GM19372 (cell line): Measurements from ENCODE around the gene RBCK1.

ENCODE experiments used
- ATAC-seq: cut with Tn5 transposase; IDR thresholded peaks from one replicate; pipeline ENCODE4 v1.9.1; 2021; ENCODE audit warnings: mild to moderate bottlenecking, low read depth, moderate library complexity; ENCODE audit not compliant: unreplicated experiment

The RBCK1 gene

DNA sequence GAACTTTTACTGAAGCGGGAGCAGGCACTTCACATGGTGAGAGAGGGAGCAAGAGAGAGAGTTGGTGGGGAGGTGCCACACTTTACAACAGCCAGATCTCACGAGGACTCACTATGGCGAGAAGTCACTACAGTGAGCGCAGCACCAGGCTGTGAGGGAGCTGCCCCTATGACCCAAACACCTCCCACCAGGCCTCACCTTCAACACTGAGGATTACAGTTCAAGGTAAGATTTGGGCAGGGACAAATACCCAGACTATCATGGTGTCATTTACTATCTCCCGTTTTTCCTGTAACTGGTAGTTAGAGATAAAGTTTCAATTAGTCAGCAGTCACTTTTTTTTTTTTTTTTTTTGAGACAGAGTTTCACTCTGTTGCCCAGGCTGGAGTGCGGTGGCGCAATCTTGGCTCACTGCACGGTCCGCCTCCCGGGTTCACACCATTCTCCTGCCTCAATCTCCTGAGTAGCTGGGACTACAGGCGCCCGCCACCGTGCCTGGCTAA is 7.8 kb downstream of the RBCK1 start:
- no peak for ATAC-seq

DNA sequence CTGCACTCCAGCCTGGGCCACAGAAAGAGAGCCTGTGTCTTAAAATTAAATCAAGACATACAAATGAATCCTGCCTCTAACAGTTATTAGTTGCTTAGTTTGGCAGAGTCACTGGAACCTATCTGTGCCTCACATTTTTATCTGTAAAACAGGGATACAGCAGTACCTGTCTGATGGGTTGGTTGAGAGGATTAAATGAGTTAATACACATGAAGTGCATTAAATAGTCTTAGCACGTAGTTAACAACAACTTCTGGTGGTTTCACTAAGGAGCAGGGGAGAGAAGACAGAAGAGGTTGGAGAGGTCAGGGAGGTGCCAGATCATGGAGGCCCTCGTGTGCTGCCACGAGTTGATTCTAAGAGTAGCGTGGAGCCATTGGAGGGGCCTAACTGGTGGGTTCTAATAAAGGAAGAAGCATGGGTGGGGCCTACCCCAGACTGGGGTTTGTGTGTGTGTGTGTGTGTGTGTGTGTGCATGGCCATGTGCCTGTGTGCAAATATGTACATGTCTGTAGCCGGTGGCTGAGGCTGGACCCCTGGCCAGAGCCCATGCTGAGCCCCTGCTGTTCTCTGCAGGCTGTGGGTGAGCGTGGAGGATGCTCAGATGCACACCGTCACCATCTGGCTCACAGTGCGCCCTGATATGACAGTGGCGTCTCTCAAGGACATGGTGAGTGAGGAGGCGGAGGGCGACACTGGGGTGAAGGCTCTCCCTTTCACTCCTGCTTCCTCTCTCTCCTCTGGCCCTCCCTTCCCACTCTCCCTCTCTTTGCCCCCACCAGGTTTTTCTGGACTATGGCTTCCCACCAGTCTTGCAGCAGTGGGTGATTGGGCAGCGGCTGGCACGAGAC is 9.1 kb downstream of the RBCK1 start:
- no peak for ATAC-seq

DNA sequence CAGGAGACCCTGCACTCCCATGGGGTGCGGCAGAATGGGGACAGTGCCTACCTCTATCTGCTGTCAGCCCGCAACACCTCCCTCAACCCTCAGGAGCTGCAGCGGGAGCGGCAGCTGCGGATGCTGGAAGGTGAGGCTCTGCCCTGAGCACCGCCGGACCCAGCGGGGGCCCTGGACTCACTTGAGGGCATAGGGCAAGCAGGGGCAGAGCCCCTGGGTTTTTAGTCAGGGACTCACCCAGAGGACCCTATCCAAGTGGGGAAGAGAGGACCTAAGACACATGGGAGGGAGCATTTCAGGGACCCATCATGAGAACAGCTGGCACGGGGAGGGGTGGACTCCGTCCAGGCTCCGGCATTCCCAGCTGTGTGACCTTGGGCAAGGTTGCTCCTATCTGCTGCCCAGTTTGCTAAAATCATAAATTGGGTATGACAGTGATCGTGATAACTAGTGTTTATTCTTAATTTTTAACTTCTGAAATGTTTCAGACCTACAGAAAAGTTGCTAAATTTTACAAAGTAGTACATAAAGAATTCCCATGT is 9.8 kb downstream of the RBCK1 start:
- ATAC-seq = no peak

DNA sequence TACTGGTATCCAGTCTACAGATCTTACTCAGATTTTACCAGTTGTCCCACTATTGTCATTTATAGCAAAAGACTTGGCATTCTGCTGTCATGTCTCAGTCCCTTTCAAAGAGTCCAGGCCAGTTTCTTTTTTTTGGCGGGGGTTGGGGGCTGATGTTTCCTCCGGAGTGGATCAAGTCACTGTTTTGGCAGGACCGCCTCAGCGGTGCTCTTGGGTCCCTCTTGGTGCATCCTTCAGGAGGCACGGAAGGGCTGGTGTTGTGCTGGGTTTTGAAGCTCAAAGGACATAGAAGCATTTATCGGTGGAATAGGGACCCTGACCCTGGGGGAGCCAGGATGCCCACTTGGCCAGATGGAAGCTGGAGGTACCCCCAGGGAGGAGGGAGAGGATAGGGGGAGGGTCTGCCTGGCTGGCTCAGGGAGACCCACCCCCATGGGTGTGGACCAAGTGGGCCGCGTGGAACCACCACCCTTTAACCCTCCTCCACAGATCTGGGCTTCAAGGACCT is 10.8 kb downstream of the RBCK1 start:
- no peak for ATAC-seq

DNA sequence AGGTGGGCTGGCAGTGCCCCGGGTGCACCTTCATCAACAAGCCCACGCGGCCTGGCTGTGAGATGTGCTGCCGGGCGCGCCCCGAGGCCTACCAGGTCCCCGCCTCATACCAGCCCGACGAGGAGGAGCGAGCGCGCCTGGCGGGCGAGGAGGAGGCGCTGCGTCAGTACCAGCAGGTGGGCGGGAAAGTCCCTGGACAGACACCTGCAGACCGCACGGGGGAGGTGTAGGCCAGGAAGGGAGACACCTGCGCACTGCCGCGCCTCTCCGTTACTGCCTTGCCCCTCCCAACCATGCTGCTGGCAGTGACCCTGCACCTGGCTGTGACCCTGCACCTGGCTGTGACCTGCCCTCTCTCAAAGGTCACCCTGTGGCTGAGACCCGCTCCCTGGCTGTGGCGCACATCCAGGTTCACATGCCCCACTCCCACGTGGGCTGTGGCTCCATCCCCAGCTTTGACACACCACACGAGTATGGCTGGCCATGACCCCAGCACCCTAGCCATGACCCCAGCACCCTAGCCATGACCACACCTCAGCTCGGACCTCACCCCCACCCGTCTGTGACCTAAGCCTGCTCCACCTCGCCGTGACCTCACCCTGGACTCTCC is 11.6 kb downstream of the RBCK1 start:
- no peak for ATAC-seq

DNA sequence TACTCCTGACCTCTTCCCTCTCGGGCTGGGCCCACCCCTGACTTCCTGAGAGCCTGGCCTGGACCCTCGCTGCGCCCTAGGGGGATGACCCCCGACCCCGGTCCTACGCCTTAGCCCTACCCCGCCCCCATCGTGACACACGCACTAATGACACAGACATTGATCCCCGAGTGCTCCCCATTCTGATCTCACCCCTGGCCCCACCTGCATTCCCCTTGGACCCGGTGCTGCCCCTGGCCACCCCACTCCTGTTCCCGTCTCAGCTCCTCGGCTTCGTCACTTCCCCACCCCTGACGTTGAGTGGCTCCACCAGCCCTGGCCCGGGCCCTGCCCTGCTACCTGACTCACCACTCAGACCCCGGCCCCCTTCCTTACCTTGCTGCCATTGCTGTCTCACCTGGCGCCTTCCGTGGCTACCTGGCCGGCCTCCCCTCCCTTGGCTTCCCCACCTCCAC is 12.1 kb downstream of the RBCK1 start:
- ATAC-seq = no peak

DNA sequence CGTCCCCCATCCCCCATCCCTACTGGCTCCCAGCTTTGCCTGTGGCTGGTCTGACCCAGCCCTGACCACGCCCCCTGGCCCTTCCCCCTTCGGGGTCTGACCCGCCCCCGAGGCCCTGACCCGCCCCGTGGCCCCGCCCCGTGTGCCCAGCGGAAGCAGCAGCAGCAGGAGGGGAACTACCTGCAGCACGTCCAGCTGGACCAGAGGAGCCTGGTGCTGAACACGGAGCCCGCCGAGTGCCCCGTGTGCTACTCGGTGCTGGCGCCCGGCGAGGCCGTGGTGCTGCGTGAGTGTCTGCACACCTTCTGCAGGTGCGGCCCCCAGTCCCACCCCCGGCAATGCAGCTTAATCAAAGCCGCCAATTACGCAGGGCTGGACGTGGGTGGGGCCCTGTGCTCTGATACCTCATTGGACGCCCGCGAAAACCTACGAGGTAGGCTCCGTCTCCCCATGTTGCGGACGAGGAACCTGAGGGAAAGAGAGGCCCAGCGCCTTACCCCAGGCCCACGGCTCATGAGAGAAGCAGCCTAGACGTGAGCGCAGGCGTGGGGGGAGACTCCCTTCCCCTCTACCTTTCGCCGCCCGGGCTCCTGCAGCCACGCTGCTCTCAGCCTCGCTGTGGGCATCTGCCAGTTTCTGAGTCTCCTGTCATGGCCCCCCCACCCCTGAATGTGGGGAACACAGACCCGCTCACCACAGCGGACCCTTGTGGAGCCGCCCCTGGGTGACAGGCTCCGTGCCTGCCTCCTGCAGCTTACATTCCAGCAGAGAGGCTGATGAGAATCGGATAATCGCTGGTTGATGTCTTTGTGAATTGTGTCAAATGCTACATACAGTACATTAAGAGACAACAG is 12.8 kb downstream of the RBCK1 start:
- no peak for ATAC-seq

DNA sequence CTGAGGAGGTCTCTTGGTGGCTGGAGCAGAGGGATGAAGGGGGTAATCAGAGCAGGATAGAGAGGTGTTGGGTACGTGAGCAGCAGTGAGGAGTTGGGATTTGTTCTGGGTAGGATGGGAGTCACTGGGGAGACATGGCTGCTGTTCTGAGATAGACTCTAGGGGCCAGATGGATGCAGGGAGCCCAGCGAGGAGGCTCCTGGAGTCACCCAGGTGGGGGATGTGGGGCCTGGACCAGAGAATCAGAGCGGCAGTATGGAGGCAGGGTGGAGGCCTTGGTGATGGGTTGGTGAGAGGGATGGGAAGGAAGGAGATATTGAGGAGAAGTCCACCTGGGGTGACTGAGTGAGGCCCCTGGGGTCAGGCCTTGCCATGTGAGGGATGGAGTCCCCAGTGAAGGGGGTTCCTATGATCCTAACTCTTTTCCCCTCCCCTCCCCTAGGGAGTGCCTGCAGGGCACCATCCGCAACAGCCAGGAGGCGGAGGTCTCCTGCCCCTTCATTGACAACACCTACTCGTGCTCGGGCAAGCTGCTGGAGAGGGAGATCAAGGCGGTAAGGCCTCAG is 13.7 kb downstream of the RBCK1 start:
- ATAC-seq = no peak

DNA sequence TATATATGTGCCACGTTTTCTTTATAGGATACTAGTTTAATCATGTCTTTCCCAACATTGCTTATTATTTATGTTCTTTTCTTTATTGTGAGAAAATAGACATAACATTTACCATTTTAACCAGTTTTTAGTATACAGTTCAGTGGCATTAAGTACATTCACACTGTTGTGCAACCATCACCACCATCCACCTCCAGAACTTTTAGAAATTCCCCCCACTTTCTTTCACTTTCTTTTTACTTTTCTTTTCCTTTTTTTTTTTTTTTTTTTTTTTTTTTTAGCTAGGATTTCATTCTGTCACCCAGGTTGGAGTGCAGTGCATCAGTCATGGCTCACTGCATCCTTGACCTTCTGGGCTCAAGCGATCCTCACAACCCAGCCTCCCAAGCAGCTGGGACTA is 18.5 kb downstream of the RBCK1 start:
- no peak for ATAC-seq

DNA sequence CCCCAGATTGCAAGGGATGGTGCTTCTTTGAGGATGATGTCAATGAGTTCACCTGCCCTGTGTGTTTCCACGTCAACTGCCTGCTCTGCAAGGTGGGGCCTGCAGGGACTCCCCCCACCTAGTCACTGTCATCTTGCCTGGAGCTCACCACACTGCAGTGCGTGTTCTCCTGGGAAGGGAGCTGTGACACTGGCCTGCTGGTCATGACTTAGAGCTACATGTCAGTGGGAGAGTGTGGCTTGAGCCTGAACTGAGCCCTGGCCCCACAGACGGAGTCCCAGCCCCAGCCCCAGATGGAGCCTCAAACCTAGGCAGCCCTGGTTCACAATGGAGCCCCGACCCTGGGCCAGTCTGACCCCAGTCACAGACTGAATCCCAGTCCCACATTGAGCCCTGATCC is 19.3 kb downstream of the RBCK1 start:
- no peak for ATAC-seq

DNA sequence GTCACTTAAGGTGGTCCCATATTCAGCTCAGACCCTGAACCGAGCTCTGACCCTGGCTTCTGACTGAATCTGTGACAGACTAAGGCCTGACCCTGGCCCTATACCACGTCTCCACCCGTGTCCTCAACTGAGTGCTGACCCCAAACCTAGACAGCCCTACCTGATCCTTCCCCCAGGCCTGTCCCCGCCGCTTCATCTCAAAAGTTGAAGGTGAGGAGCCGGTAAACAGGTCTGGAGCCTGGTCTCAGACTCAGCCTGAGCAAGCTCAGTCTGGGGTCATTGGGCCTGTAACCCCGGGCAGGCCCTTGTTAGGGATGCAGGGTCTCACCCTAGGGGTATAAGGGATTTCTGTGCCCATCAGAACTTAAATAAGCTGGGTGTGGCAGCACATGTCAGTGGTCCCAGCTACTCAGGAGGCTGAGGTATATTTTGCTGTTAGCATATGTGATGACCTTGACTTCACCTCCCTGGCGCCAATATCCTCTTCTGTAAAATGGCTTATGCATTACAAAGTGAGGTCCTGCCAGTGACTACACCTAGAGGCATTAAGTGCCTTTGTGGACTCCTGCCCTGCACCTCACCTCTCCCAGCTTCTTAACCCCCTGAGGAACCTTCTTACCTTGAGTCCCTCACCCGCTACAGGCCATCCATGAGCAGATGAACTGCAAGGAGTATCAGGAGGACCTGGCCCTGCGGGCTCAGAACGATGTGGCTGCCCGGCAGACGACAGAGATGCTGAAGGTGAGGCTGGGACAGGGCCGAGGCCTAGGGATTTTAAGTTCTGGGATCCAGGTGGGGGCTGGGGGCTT is 20.0 kb downstream of the RBCK1 start:
- ATAC-seq = no peak

DNA sequence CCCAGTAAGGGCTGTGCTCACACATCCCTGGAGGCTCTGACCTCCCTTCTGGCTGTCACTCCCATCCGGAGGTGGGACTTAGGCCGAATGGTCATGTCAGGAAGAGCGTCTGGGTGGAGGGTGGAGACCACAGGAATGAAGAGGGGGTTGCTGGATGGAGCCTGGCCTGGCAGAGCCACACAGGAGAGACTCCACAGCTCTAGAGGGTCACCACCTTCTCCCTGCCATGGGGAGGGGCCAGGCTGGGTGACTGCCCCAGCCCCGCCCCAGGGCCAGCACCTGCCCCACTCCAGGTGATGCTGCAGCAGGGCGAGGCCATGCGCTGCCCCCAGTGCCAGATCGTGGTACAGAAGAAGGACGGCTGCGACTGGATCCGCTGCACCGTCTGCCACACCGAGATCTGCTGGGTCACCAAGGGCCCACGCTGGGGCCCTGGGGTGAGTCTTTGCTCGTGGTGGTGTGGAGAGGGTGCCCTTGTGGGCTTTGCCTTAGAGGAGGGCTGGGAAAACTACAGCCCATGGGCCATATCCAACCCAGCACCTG is 20.6 kb downstream of the RBCK1 start:
- ATAC-seq = no peak

DNA sequence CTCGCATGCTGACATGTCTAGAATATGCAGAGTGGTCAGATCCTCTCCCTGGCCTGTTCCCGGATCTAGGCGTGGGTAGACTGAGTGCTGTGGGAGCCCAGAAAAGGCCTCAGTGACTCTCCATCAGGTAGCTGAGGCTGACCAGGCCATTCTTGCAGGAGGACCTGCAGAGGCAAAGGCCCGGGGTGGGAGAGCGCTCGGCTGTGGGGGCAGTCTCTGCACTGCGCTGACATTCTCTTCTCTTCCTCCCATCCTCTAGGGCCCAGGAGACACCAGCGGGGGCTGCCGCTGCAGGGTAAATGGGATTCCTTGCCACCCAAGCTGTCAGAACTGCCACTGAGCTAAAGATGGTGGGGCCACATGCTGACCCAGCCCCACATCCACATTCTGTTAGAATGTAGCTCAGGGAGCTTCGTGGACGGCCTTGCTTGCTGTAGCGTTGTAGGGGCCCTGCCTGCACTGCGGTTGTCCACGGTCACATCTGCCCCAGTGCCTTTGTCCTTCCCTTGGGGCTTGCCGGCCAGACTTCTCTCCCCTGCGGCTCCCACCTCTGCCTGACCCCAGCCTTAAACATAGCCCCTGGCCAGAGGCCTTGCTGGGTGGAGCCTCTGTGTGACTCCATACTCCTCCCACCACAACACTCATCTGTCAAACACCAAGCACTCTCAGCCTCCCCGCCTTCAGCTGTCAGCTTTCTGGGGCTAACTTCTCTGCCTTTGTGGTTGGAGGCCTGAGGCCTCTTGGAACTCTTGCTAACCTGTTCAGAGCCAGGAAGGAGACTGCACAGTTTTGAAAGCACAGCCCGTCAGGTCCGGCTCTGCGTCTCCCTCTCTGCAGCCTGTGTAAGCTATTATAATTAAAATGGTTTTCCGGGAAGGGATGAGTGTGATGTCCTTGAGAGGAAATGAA is 22.2 kb downstream of the RBCK1 start:
- ATAC-seq = no peak

DNA sequence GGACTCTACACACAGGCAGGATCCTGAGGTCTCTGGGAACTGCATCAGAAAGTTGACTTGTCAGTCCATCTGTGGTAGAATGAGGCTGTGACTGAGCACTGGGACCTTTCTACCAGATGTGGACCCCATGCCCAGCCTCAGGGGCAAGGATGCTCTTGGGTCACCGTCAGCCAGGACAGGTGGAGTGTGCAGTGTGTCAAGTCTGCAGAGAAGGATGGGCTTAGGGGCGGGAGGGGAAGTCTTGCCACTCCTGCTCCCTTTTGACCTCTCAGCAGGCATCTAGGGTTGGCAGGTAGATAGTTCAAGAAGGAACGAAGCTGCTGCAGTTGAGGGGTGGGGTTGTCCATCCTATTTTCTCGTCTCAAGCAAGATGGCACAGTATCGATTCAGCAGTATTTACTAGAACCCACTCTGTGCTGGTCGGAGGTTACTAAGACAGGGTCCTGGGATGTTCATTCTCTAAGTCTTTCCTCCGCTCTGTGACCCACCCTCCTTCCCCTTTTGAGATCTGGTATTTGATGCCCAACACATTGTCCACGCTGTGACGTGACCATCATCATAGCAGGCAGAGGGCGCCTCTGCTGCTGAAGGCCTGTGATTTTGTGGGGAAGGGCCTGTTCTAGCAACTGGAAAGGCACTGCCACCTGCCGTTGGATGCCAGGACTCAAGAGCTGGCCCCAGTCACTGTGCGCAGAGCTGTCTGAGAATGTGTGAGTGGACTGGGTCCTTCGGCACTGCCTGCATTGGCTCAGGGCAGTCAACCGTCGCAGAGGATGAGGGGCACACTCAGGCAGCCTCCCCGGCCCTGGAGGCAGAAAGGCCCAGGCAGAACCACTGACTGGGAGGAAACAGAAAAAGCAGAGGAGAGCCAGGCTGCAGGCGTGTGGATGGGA is 23.2 kb downstream of the RBCK1 start:
- ATAC-seq = no peak

DNA sequence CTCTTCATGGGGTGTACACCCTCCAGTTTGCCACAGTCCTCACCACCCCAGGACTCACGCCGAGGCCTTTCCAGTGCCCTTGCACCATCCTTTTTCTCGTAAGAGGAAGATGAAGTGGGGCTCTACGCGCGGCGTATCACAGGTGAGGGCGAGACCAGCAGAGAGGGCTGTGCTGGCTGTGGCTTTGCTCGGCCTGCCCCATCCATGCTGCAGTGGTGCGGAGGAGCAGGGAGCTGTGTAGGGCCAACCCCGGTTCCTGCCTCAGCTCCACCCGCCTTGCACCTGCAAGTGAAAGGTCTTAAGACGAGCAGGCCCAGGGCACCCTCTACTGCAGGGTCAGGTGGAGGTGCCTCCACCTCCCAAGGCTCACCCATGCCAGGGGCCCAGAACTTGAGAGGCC is 24.1 kb downstream of the RBCK1 start:
- no peak for ATAC-seq

DNA sequence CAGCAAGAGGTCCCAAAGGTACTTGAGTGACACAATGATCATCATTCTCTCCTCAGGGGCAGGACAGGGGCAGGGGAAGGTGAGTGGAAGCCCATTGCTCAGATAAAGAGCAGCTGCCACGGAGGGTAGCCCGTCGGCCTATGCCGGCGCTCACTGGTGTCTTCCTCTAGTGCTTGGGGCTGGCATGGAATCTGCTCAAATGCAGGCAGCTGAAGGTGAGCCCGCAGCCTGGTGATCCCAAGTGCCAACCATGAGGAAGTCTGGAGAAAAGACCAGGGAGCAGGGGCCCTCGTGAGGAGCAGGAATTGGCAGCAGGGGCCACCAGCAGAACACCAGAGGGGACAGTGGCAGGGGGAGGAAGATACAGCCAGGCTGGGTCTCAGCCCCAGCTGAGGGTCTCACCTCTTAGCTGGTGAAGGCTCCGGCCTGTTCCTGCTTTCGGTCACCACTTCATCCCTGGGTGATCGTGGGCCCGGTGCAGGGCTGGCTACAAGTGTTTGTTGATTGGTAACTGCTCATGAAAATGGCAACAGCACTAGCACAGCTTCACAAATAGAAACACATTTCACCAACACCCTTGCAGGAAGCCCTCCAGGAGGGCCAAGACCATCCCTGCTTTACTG is 24.7 kb downstream of the RBCK1 start:
- ATAC-seq = no peak
